ENCODE data around the gene ZNF844. TPM values are rescaled to one million over a fixed set of nuclear protein-coding genes. Genes with fewer than 3 reads are reported as not detected.
A peak's percentile ranks its signal among the peaks of the same experiment; 100 is the strongest.

The ZNF844 gene
- total RNA-seq, 1 experiment from 2014 or later, result not detected

- intact Hi-C loops (cut with micrococcal nuclease), result no loop called here
- Histone ChIP-seq H3K27me3 (ENCODE audit: insufficient read depth, low read length) (no peaks in the 10 kb centered on the region), H3K79me2 (ENCODE audit: insufficient read depth, low read length) (no peaks in the 10 kb centered on the region), H3K9ac (ENCODE audit: low read length) (no peak overlapping the region), H3K27ac (ENCODE audit: low read depth, low read length) (no peak overlapping the region), H3K9me3 (ENCODE audit: control insufficient read depth in 1 of 2, insufficient read depth in 1 of 2, low read depth in 1 of 2, low read length in 2 of 2) (peaks cover 0 to 10% of the 10 kb centered on the region in 2 experiments; a peak in 2 of 4 replicates), H3K4me2 (ENCODE audit: low read length) (no peak overlapping the region), H2AFZ (ENCODE audit: low read depth, low read length, poor library complexity, severe bottlenecking) (no peak overlapping the region), H3K9me2 (ENCODE audit: insufficient read depth) (no peaks in the 10 kb centered on the region), H4K20me1 (ENCODE audit: insufficient read depth) (no peaks in the 10 kb centered on the region), H3K4me1 (ENCODE audit: control insufficient read depth in 1 of 2, insufficient read depth in 2 of 2, low read length in 2 of 2) (no peaks in the 10 kb centered on the region), H3K4me3 (replicated peaks in 1 of 2; ENCODE audit: low read depth in 1 of 2, low read length in 2 of 2) (no peak overlapping the region), H3K36me3 (ENCODE audit: control insufficient read depth in 1 of 2, insufficient read depth in 2 of 2, low read length in 2 of 2) (no peaks in the 10 kb centered on the region)
- TF ChIP-seq CTCF (IDR thresholded peaks at IDR 0.05 in 2 of 3, conservative IDR thresholded peaks at IDR 0.05 in 1 of 3; ENCODE audit: borderline replicate concordance in 1 of 3, insufficient read depth in 1 of 3, low read depth in 2 of 3, low read length in 2 of 3) (peak; percentile 13 to 31 (median 29); a peak in 2 of 6 replicates), YY1 (IDR thresholded peaks at IDR 0.05; ENCODE audit: extremely low read depth, insufficient replicate concordance, low read depth, low read length) (no peak), RAD21 (IDR thresholded peaks at IDR 0.05; ENCODE audit: low read depth) (peak; percentile 43; the same call in 1 of the 2 replicates), ZFX (IDR thresholded peaks at IDR 0.05) (no peak)
- ChIA-PET RAD21 (ENCODE audit: low non-redundant PET in 1 of 2, low total read pairs in 2 of 2, uncharacterized antibody in 2 of 2, unreplicated experiment in 2 of 2) (no interaction called here), POLR2A (no interaction called here), CTCF (interaction anchor here (0.6 kb wide), 1 partner anchor 704 kb away, joined by 3 read pairs; no protein-coding TSS in a partner anchor)
- DNase-seq (ENCODE audit: low read depth, low spot score), result no peak
- ATAC-seq, result no peak
- no TSS peak for BruUV-seq (replicated peaks)
These were observed 26.3 kb downstream of the ZNF844 start for GRCh38 chr19:12090807-12091206.

DNA sequence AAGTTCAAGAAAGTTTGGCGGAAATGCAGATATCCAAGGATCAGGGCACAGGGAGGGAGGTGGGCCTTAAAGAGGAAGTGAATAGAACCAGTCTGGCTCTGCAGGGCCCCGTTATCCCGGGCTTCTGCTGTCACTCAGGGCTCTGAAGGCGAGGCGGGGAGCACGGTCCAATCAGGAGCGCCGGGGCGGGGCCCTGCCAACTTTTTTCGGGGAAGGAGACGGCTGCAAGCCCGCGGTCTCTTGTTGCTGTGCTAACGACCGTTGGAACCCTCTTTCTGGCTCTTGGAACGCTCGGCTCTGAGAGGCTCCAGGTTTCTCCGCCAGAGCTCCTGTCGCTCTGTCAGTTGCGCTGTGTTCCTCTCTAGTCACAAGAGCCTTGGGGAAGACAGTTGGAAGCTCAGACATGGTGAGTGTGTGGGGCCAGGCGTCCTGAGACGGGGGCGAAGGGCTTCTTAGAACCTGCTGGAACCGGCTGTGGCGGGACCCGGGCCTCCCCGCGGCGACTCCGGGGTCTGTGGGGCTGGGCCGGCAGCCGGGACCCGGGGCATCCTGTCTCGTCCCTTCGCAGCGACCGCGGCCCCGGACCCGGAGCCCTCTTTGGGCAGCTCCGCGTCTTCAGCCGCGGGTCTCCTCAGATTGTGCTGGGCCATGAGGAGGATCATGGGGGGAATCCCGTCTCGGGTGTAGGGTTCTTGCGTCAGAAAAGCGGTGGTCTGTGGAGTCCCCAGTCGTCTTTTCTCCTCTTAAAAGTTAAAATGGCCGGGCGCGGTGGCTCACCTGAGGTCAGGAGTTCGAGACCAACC lies 27.7 kb downstream of the ZNF844 start:
- H3K9ac ChIP-seq (ENCODE audit: low read length), result no peak overlapping the region
- no peaks in the 10 kb centered on the region for H3K9me2 ChIP-seq (ENCODE audit: insufficient read depth)
- no peak for TF ChIP-seq ZBTB33 (IDR thresholded peaks at IDR 0.05; ENCODE audit: extremely low read depth, insufficient replicate concordance, low read length)
- TF ChIP-seq CBX3 (IDR thresholded peaks at IDR 0.05; ENCODE audit: low read depth), result no peak
- TF ChIP-seq EZH2 (IDR thresholded peaks at IDR 0.05), result no peak
- TF ChIP-seq, protein P1, sequence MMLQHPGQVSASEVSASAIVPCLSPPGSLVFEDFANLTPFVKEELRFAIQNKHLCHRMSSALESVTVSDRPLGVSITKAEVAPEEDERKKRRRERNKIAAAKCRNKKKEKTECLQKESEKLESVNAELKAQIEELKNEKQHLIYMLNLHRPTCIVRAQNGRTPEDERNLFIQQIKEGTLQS (IDR thresholded peaks at IDR 0.05), result no peak
- no peak for TF ChIP-seq FOSL1 (IDR thresholded peaks at IDR 0.05; ENCODE audit: low read depth)
- TF ChIP-seq YY1 (IDR thresholded peaks at IDR 0.05; ENCODE audit: extremely low read depth, insufficient replicate concordance, low read depth, low read length), result no peak
- TF ChIP-seq, protein P2, sequence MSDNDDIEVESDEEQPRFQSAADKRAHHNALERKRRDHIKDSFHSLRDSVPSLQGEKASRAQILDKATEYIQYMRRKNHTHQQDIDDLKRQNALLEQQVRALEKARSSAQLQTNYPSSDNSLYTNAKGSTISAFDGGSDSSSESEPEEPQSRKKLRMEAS (IDR thresholded peaks at IDR 0.05), result no peak
- no peak for TF ChIP-seq RAD21 (IDR thresholded peaks at IDR 0.05; ENCODE audit: low read depth)
- TF ChIP-seq ELF1 (IDR thresholded peaks at IDR 0.05; ENCODE audit: borderline replicate concordance, low read depth), result no peak
- TF ChIP-seq ZFX (IDR thresholded peaks at IDR 0.05), result no peak
- no peak for TF ChIP-seq SIN3A (IDR thresholded peaks at IDR 0.05; ENCODE audit: low read depth)
- no peak for TF ChIP-seq SP1 (IDR thresholded peaks at IDR 0.05; ENCODE audit: low read depth)
- no peak for TF ChIP-seq JUND (IDR thresholded peaks at IDR 0.05)
- H3K4me1 ChIP-seq (ENCODE audit: control insufficient read depth in 1 of 2, insufficient read depth in 2 of 2, low read length in 2 of 2), result no peaks in the 10 kb centered on the region
- peaks cover 0 to 10% of the 10 kb centered on the region in 2 experiments; a peak in 2 of 4 replicates for H3K9me3 ChIP-seq (ENCODE audit: control insufficient read depth in 1 of 2, insufficient read depth in 1 of 2, low read depth in 1 of 2, low read length in 2 of 2)
- ChIA-PET RAD21 (ENCODE audit: low non-redundant PET in 1 of 2, low total read pairs in 2 of 2, uncharacterized antibody in 2 of 2, unreplicated experiment in 2 of 2) (no interaction called here), POLR2A (no interaction called here), CTCF (no interaction called here)
- H3K27ac ChIP-seq (ENCODE audit: low read depth, low read length), result no peak overlapping the region
- H3K27me3 ChIP-seq (ENCODE audit: insufficient read depth, low read length), result no peaks in the 10 kb centered on the region
- H3K36me3 ChIP-seq (ENCODE audit: control insufficient read depth in 1 of 2, insufficient read depth in 2 of 2, low read length in 2 of 2), result no peaks in the 10 kb centered on the region
- no TSS peak for BruUV-seq (replicated peaks)
- no peak for DNase-seq (ENCODE audit: low read depth, low spot score)
- ATAC-seq, result no peak
- intact Hi-C loops (cut with micrococcal nuclease), result no loop called here
- no peaks in the 10 kb centered on the region for H4K20me1 ChIP-seq (ENCODE audit: insufficient read depth)
- H3K4me3 ChIP-seq (replicated peaks in 1 of 2; ENCODE audit: low read depth in 1 of 2, low read length in 2 of 2), result no peak overlapping the region
- no peaks in the 10 kb centered on the region for H3K79me2 ChIP-seq (ENCODE audit: insufficient read depth, low read length)
- H2AFZ ChIP-seq (ENCODE audit: low read depth, low read length, poor library complexity, severe bottlenecking), result no peak overlapping the region
- no peak overlapping the region for H3K4me2 ChIP-seq (ENCODE audit: low read length)
